B cell (primary cell): ENCODE results near the gene RANBP9.

Source experiments
- EZH2 ChIP-seq: IDR thresholded peaks from 2 replicates; pipeline ENCODE4 v1.6.1; 2012; ENCODE audit warnings: borderline replicate concordance, low read depth, mild to moderate bottlenecking, moderate library complexity, low read length; ENCODE audit not compliant: insufficient read depth, poor library complexity, severe bottlenecking
- TF ChIP-seq, protein P1 (sequence below): fragments of 200-600 bp; IDR thresholded peaks from one replicate; pipeline ENCODE4 v1.8.0; 2022; ENCODE audit warnings: antibody characterized with exemption, mild to moderate bottlenecking

DNA sequence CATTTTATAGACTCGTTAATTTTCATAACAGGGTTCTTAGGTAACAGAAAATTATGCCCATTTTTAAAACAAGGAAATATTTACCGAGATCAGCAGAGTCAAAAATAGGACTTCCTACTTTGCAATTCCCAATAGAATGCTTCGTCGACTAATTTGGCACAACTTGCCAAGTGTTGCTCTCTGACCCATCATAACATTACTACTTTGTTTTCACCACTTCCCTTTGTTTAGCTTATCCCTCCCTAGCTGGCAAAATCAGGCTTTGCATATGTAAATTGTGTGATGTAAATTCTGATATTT, 914 bp upstream of the RANBP9 start:
- TF ChIP-seq, protein P1, sequence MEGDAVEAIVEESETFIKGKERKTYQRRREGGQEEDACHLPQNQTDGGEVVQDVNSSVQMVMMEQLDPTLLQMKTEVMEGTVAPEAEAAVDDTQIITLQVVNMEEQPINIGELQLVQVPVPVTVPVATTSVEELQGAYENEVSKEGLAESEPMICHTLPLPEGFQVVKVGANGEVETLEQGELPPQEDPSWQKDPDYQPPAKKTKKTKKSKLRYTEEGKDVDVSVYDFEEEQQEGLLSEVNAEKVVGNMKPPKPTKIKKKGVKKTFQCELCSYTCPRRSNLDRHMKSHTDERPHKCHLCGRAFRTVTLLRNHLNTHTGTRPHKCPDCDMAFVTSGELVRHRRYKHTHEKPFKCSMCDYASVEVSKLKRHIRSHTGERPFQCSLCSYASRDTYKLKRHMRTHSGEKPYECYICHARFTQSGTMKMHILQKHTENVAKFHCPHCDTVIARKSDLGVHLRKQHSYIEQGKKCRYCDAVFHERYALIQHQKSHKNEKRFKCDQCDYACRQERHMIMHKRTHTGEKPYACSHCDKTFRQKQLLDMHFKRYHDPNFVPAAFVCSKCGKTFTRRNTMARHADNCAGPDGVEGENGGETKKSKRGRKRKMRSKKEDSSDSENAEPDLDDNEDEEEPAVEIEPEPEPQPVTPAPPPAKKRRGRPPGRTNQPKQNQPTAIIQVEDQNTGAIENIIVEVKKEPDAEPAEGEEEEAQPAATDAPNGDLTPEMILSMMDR = no peak
- TF ChIP-seq EZH2 = no peak
